Ovary (tissue), 3 donors: ENCODE results near the gene TMEM18.

Source experiments
- CTCF ChIP-seq, 3 donors: fragments of 450-650 bp in 2 of 3; fragments of 200-600 bp in 1 of 3; IDR thresholded peaks; one replicate each; pipeline versions ENCODE4 v1.5.1 to v1.8.0; 2016 to 2022; ENCODE audit warnings: antibody characterized with exemption in 3 of 3, mild to moderate bottlenecking in 1 of 3
- POLR2A ChIP-seq: fragments of 450-650 bp; IDR thresholded peaks from one replicate; pipeline ENCODE4 v1.6.1; 2017; ENCODE audit warnings: antibody characterized with exemption, mild to moderate bottlenecking, moderate library complexity
- donor health status: DM: no; HTN: no; CAD: no.

GRCh38 chr2:682226-682625 lies 5.0 kb upstream of the TMEM18 start:
- TF ChIP-seq POLR2A (no peak), CTCF (IDR thresholded peaks at IDR 0.05) (no peak)
